Measurements from ENCODE around the gene TMEM72.

DNA sequence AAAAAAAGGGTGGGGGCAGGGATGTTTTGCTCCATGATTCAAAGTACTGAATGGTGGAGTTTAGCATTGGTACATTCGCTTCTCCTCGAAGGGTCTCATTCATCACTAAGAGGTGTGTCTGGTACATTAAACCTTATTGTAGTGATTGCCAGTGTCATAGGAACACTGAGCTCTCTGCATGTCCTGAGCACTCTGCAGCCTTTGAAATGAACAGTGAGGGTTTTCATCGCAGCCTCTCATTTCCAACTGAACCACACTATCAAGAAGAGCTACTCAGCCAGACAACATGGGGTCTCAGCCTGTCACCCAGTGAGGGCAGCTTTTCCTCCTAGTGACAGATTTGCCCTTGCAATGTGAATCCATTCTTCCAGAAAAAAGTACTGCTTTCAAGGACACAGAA, 75.0 kb downstream of the TMEM72 start:
- TF ChIP-seq, protein P1, sequence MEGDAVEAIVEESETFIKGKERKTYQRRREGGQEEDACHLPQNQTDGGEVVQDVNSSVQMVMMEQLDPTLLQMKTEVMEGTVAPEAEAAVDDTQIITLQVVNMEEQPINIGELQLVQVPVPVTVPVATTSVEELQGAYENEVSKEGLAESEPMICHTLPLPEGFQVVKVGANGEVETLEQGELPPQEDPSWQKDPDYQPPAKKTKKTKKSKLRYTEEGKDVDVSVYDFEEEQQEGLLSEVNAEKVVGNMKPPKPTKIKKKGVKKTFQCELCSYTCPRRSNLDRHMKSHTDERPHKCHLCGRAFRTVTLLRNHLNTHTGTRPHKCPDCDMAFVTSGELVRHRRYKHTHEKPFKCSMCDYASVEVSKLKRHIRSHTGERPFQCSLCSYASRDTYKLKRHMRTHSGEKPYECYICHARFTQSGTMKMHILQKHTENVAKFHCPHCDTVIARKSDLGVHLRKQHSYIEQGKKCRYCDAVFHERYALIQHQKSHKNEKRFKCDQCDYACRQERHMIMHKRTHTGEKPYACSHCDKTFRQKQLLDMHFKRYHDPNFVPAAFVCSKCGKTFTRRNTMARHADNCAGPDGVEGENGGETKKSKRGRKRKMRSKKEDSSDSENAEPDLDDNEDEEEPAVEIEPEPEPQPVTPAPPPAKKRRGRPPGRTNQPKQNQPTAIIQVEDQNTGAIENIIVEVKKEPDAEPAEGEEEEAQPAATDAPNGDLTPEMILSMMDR (conservative IDR thresholded peaks at IDR 0.05; ENCODE audit: low read length) = no peak
- TF ChIP-seq EZH2phosphoT487 (IDR thresholded peaks at IDR 0.05; ENCODE audit: borderline replicate concordance) = no peak
